Heart left ventricle (tissue), 13 donors: Measurements from ENCODE around the gene DMKN.

Source experiments
- CTCF ChIP-seq, 12 donors: fragments of 200-600 bp; sonication (generic) in 4 of 12; IDR thresholded peaks; one replicate each; pipeline versions ENCODE4 v1.5.0 to v1.8.0; 2018 to 2022; ENCODE audit warnings: antibody characterized with exemption in 12 of 12, mild to moderate bottlenecking in 5 of 12
- POLR2A ChIP-seq, 2 donors: fragments of 450-650 bp; IDR thresholded peaks; one replicate each; pipeline ENCODE4 v1.6.1; 2017; ENCODE audit warnings: antibody characterized with exemption in 2 of 2, mild to moderate bottlenecking in 2 of 2, moderate library complexity in 2 of 2
- donor health status: ischemic (EF 13 %, LVEDD 7.1; RV severe dilation, severe dysfunction).
- donor health status: DM: no; HTN: yes; CAD: no.
- donor health status: DM: no; HTN: no; CAD: no.
- donor health status: ischemic (EF 25% LVEDD 6.9; RV normal size, moderate dysfunction).
- donor health status: ischemic (EF 25% LVEDD 5.7; RV mildly dilated, moderate dysfunction).
- donor health status: ischemic (EF 35%, LVEDD 5.7; RV mildly dilated, moderate dysfunction).
- donor health status: nonischemic (EF 11% LVEDD 7.7; RV severe dilation, severe dysfunction).
- donor health status: DM: yes; HTN: yes; CAD: no.
- donor health status: PGD.
- donor health status: ischemic (EF 29% LVEDD 5.4; RV normal size, mild dysfunction).
- donor health status: nonischemic (EF 23%, LVEDD 6.1; RV moderate dilation, normal function).

GRCh38 chr19:35528218-35529038 lies 15.0 kb upstream of the DMKN start, which contains the start of gene SBSN:
- TF ChIP-seq CTCF (IDR thresholded peaks at IDR 0.05) (no peak), POLR2A (IDR thresholded peaks at IDR 0.05) (no peak)
